Measurements from ENCODE around the gene CIT. TPM values are rescaled to one million over a fixed set of nuclear protein-coding genes. Genes with fewer than 3 reads are reported as not detected.

Gene CIT
- total and polyA plus RNA-seq, 9 of the 15 experiments (the other 6 are each of a cell fraction or from before 2014, with no cell fraction given) = 1.1 to 46.7 (median 21.3) TPM

- TF ChIP-seq HNRNPK (IDR thresholded peaks at IDR 0.05; ENCODE audit: low read depth, low read length, poor library complexity, severe bottlenecking) = no peak
- no peak for TF ChIP-seq NCOA4 (IDR thresholded peaks at IDR 0.05; ENCODE audit: partially characterized antibody)
These were observed 24.6 kb upstream of the CIT start (continued) for GRCh38 chr12:119901670-119902069.

DNA sequence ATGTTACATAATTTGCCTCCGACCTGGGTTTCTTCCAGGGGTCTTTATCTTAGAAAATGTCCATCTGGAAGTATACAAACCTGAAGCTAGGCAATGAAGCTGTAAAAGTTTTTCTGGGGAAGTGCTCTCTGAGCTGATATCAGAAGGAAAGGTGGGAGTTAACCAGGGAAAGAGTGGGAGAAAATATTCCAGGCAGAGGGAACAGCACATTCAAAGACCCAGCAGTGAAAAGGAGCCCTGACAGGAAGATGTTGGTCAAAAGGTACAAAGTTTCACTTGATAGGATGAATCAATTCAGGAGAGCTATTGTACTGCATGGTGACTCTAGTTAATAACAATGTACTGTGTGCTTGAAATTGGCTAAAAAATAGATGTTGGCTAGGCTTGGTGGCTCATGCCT lies 17.8 kb upstream of the CIT start:
- no peak overlapping the region for H3K9ac ChIP-seq (ENCODE audit: insufficient read depth in 1 of 2, low read depth in 2 of 2, low read length in 2 of 2)
- no peak overlapping the region for H3K4me2 ChIP-seq (ENCODE audit: insufficient read depth, low read length)
- H2AFZ ChIP-seq (ENCODE audit: low read depth, low read length) = no peak overlapping the region
- H3K4me3 ChIP-seq = no peak overlapping the region
- CTCF ChIA-PET (ENCODE audit: low intra/inter-chr PET ratio) = no interaction called here
- H3K4me1 ChIP-seq (replicated peaks in 1 of 2; ENCODE audit: control insufficient read depth in 2 of 2, insufficient read depth in 2 of 2, low read length in 2 of 2) = no peaks in the 10 kb centered on the region
- no peak for DNase-seq (ENCODE audit: extremely low read depth in 1 of 4, low spot score in 3 of 4)
- no peaks in the 10 kb centered on the region for H3K79me2 ChIP-seq (ENCODE audit: control insufficient read depth, insufficient read depth, low read length)
- FAIRE-seq = no peak
- no peak for ATAC-seq
- H3K27ac ChIP-seq (ENCODE audit: extremely low read depth, low read depth, low read length) = no peak overlapping the region
- no peaks in the 10 kb centered on the region for H3K36me3 ChIP-seq (ENCODE audit: control insufficient read depth, insufficient read depth, low read length)
- H3K9me3 ChIP-seq (replicated peaks; ENCODE audit: control insufficient read depth, insufficient read depth, low read depth, low read length) = no peaks in the 10 kb centered on the region
- BruUV-seq (replicated peaks) = no TSS peak
- no peaks in the 10 kb centered on the region for H4K20me1 ChIP-seq (replicated peaks; ENCODE audit: control insufficient read depth, insufficient read depth, low read length)
- no peaks in the 10 kb centered on the region for H3K9me1 ChIP-seq (ENCODE audit: control insufficient read depth, insufficient read depth, low read length)
- POLR2A ChIA-PET = interaction anchor here (0.7 kb wide), 1 partner anchor 12 kb away, joined by 4 read pairs; no protein-coding TSS in a partner anchor
- intact Hi-C loops (cut with micrococcal nuclease) = no loop called here
- in situ Hi-C loops (cut with MboI) = no loop called here
- peaks cover 7 to 14% of the 10 kb centered on the region in 2 experiments; a peak in 4 of 5 replicates for H3K27me3 ChIP-seq (ENCODE audit: control insufficient read depth in 2 of 2, insufficient read depth in 2 of 2, low read length in 2 of 2)
- 0% methylated on average over 1 of the region's 1 CpG for WGBS (ENCODE audit: insufficient coverage, low coverage, missing lambda C conversion rate)
- TF ChIP-seq IRF1 (CRISPR knock-in tag; IDR thresholded peaks at IDR 0.05; ENCODE audit: borderline replicate concordance) (no peak), TAF15 (IDR thresholded peaks at IDR 0.05; ENCODE audit: low read depth, low read length) (no peak), ZBTB34 (CRISPR knock-in tag; IDR thresholded peaks at IDR 0.05) (no peak), FOXP1 (CRISPR knock-in tag; IDR thresholded peaks at IDR 0.05) (no peak), NR2C2 (CRISPR knock-in tag; IDR thresholded peaks at IDR 0.05) (no peak), NR2C2 (tag; IDR thresholded peaks at IDR 0.05) (no peak), CBX3 (IDR thresholded peaks at IDR 0.05; ENCODE audit: borderline replicate concordance in 1 of 2, low read length in 2 of 2) (no peak), ZHX1 (conservative IDR thresholded peaks at IDR 0.05; ENCODE audit: low read length) (no peak)
- TF ChIP-seq, protein P1, sequence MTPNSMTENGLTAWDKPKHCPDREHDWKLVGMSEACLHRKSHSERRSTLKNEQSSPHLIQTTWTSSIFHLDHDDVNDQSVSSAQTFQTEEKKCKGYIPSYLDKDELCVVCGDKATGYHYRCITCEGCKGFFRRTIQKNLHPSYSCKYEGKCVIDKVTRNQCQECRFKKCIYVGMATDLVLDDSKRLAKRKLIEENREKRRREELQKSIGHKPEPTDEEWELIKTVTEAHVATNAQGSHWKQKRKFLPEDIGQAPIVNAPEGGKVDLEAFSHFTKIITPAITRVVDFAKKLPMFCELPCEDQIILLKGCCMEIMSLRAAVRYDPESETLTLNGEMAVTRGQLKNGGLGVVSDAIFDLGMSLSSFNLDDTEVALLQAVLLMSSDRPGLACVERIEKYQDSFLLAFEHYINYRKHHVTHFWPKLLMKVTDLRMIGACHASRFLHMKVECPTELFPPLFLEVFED (CRISPR knock-in tag; conservative IDR thresholded peaks at IDR 0.05) = no peak
- TF ChIP-seq, protein P2, sequence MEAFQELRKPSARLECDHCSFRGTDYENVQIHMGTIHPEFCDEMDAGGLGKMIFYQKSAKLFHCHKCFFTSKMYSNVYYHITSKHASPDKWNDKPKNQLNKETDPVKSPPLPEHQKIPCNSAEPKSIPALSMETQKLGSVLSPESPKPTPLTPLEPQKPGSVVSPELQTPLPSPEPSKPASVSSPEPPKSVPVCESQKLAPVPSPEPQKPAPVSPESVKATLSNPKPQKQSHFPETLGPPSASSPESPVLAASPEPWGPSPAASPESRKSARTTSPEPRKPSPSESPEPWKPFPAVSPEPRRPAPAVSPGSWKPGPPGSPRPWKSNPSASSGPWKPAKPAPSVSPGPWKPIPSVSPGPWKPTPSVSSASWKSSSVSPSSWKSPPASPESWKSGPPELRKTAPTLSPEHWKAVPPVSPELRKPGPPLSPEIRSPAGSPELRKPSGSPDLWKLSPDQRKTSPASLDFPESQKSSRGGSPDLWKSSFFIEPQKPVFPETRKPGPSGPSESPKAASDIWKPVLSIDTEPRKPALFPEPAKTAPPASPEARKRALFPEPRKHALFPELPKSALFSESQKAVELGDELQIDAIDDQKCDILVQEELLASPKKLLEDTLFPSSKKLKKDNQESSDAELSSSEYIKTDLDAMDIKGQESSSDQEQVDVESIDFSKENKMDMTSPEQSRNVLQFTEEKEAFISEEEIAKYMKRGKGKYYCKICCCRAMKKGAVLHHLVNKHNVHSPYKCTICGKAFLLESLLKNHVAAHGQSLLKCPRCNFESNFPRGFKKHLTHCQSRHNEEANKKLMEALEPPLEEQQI (IDR thresholded peaks at IDR 0.05) = no peak

All from K562 (cell line).